H9 (cell line): ENCODE results near the gene SF3B3. TPM values are rescaled to one million over a fixed set of nuclear protein-coding genes. Genes with fewer than 3 reads are reported as not detected.
A peak's percentile ranks its signal among the peaks of the same experiment; 100 is the strongest.

Source experiments
- DNase-seq: peaks from one replicate; pipeline ENCODE4 v3.0.0-alpha.2; 2017
- H2AFZ ChIP-seq: one replicate; pipeline ENCODE4 v1.6.1; 2013; ENCODE audit warnings: mild to moderate bottlenecking, low read length, control low read depth, moderate library complexity
- H2AK5ac ChIP-seq: 2 replicates; pipeline ENCODE4 v1.6.1; 2013; ENCODE audit warnings: low read length, control low read depth, mixed read lengths; ENCODE audit not compliant: insufficient read length
- H2BK120ac ChIP-seq: one replicate; pipeline ENCODE4 v1.6.1; 2013; ENCODE audit warnings: low read depth, mild to moderate bottlenecking, low read length, control low read depth, inconsistent platforms; ENCODE audit not compliant: poor library complexity, severe bottlenecking
- H2BK12ac ChIP-seq: 2 replicates; pipeline ENCODE4 v1.6.1; 2013; ENCODE audit warnings: low read length, control low read depth, mixed read lengths, low read depth; ENCODE audit not compliant: insufficient read length
- H2BK15ac ChIP-seq: 2 replicates; pipeline ENCODE4 v1.6.1; 2013; ENCODE audit warnings: low read depth, low read length, control low read depth
- H2BK20ac ChIP-seq: one replicate; pipeline ENCODE4 v1.6.1; 2013; ENCODE audit warnings: low read depth, mild to moderate bottlenecking, low read length, control low read depth, inconsistent platforms; ENCODE audit not compliant: poor library complexity, severe bottlenecking
- H2BK5ac ChIP-seq: 2 replicates; pipeline ENCODE4 v1.6.1; 2013; ENCODE audit warnings: low read length, control low read depth, mixed read lengths; ENCODE audit not compliant: insufficient read length
- H3K14ac ChIP-seq: 2 replicates; pipeline ENCODE4 v1.6.1; 2013; ENCODE audit warnings: low read length, control low read depth; ENCODE audit not compliant: insufficient read depth
- H3K18ac ChIP-seq: 2 replicates; pipeline ENCODE4 v1.6.1; 2013; ENCODE audit warnings: low read depth, mild to moderate bottlenecking, mixed read lengths, low read length, control low read depth; ENCODE audit not compliant: insufficient read length
- H3K23ac ChIP-seq: 2 replicates; pipeline ENCODE4 v1.6.1; 2013; ENCODE audit warnings: low read length, control low read depth, mixed read lengths, low read depth; ENCODE audit not compliant: insufficient read length
- H3K23me2 ChIP-seq: 2 replicates; pipeline ENCODE4 v1.6.1; 2013; ENCODE audit warnings: low read depth, mild to moderate bottlenecking, mixed read lengths, low read length, control low read depth; ENCODE audit not compliant: insufficient read length, poor library complexity, severe bottlenecking
- H3K27ac ChIP-seq: 2 replicates; pipeline ENCODE4 v1.5.1; 2013; ENCODE audit warnings: low read length, control low read depth, mixed read lengths, low read depth; ENCODE audit not compliant: insufficient read length
- H3K27me3 ChIP-seq: 2 replicates; pipeline ENCODE4 v1.6.1; 2013; ENCODE audit warnings: low read length, control low read depth, inconsistent platforms; ENCODE audit not compliant: insufficient read depth
- H3K4ac ChIP-seq: 2 replicates; pipeline ENCODE4 v1.6.1; 2013; ENCODE audit warnings: low read depth, mild to moderate bottlenecking, control low read depth, inconsistent platforms, low read length, moderate library complexity
- H3K4me1 ChIP-seq: 2 replicates; pipeline ENCODE4 v1.6.1; 2013; ENCODE audit warnings: low read length, control low read depth, inconsistent platforms; ENCODE audit not compliant: insufficient read depth
- H3K4me2 ChIP-seq: 2 replicates; pipeline ENCODE4 v1.6.1; 2013; ENCODE audit warnings: low read length, control low read depth, mixed read lengths; ENCODE audit not compliant: insufficient read length, insufficient read depth
- H3K56ac ChIP-seq: 2 replicates; pipeline ENCODE4 v1.6.1; 2013; ENCODE audit warnings: low read depth, mild to moderate bottlenecking, mixed read lengths, low read length, control low read depth; ENCODE audit not compliant: insufficient read length
- H3K79me1 ChIP-seq: 2 replicates; pipeline ENCODE4 v1.6.1; 2013; ENCODE audit warnings: low read depth, mild to moderate bottlenecking, moderate library complexity, low read length, control low read depth, inconsistent platforms; ENCODE audit not compliant: insufficient read depth, poor library complexity, severe bottlenecking
- H3K79me2 ChIP-seq: 2 replicates; pipeline ENCODE4 v1.6.1; 2013; ENCODE audit warnings: low read length, control low read depth, inconsistent platforms; ENCODE audit not compliant: insufficient read depth
- H3K9ac ChIP-seq: 2 replicates; pipeline ENCODE4 v1.6.1; 2013; ENCODE audit warnings: low read length, control low read depth, mixed read lengths; ENCODE audit not compliant: insufficient read length; ENCODE audit errors: extremely low read depth
- H3K9me3 ChIP-seq: one replicate; pipeline ENCODE4 v1.6.1; 2013; ENCODE audit warnings: low read depth, low read length, inconsistent platforms; ENCODE audit not compliant: control insufficient read depth
- H3T11ph ChIP-seq: one replicate; pipeline ENCODE4 v1.6.1; 2013; ENCODE audit warnings: mild to moderate bottlenecking, low read length, control low read depth, inconsistent platforms
- H4K20me1 ChIP-seq: one replicate; pipeline ENCODE4 v1.6.1; 2013; ENCODE audit not compliant: control insufficient read depth, insufficient read length, insufficient read depth
- H4K5ac ChIP-seq: 2 replicates; pipeline ENCODE4 v1.6.1; 2013; ENCODE audit warnings: low read depth, mild to moderate bottlenecking, mixed read lengths, low read length, control low read depth; ENCODE audit not compliant: insufficient read length
- H4K8ac ChIP-seq: replicated peaks from 2 replicates; pipeline ENCODE4 v1.6.1; 2013; ENCODE audit warnings: low read length, control low read depth, mixed read lengths, low read depth; ENCODE audit not compliant: insufficient read length
- H4K91ac ChIP-seq: 2 replicates; pipeline ENCODE4 v1.6.1; 2013; ENCODE audit warnings: low read depth, mild to moderate bottlenecking, moderate library complexity, mixed read lengths, low read length, control low read depth; ENCODE audit not compliant: insufficient read length
- H3K27ac Mint-ChIP-seq, 3 experiments: 2 replicates in 2 of 3; 3 replicates in 1 of 3; pipeline ENCODE4 v1.8.0; 2020 to 2021; ENCODE audit warnings: mixed read lengths in 3 of 3, mild to moderate bottlenecking in 1 of 3, moderate library complexity in 1 of 3
- H3K27me3 Mint-ChIP-seq: 2 replicates; pipeline ENCODE4 v1.8.0; 2021; ENCODE audit warnings: low read depth, mild to moderate bottlenecking, moderate library complexity, mixed read lengths
- H3K36me3 Mint-ChIP-seq, 3 experiments: 2 replicates in 2 of 3; 3 replicates in 1 of 3; pipeline ENCODE4 v1.8.0; 2020 to 2021; ENCODE audit warnings: low read depth in 3 of 3, mixed read lengths in 3 of 3; ENCODE audit not compliant: insufficient read depth in 1 of 3
- H3K4me1 Mint-ChIP-seq, 2 experiments: 2 replicates each; pipeline ENCODE4 v1.8.0; 2020; ENCODE audit warnings: mixed read lengths in 2 of 2
- H3K4me3 Mint-ChIP-seq, 2 experiments: 2 replicates in 1 of 2; 3 replicates in 1 of 2; pipeline ENCODE4 v1.8.0; 2020 to 2021; ENCODE audit warnings: mild to moderate bottlenecking in 2 of 2, mixed read lengths in 2 of 2, moderate library complexity in 1 of 2
- H3K9me3 Mint-ChIP-seq, 2 experiments: 2 replicates in 1 of 2; 3 replicates in 1 of 2; pipeline ENCODE4 v1.8.0; 2020; ENCODE audit warnings: mild to moderate bottlenecking in 2 of 2, mixed read lengths in 2 of 2, moderate library complexity in 1 of 2
- WGBS: extraction: QIAGEN DNeasy Blood & Tissue Kit; methylation state at CpG from one replicate; pipeline ENCODE4 v1.1.7; 2013; ENCODE audit warnings: missing lambda C conversion rate, low lambda C conversion rate, mixed read lengths; ENCODE audit not compliant: insufficient read length; ENCODE audit errors: extremely low coverage; 5-methylcytosine and 5-hydroxymethylcytosine counted together
- total RNA-seq: library from RNA; stranded (reverse); gene quantifications from 2 replicates; pipeline ENCODE4 v1.2.1, GENCODE V29; 2021
- TF ChIP-seq, protein P1 (sequence below): fragments of 200-600 bp; sonication (generic); conservative IDR thresholded peaks from 3 replicates; pipeline ENCODE4 v1.8.0; 2021; ENCODE audit warnings: antibody characterized with exemption, mild to moderate bottlenecking

The SF3B3 gene
- total RNA-seq, 1 experiment from 2014 or later, result 493 TPM

DNA sequence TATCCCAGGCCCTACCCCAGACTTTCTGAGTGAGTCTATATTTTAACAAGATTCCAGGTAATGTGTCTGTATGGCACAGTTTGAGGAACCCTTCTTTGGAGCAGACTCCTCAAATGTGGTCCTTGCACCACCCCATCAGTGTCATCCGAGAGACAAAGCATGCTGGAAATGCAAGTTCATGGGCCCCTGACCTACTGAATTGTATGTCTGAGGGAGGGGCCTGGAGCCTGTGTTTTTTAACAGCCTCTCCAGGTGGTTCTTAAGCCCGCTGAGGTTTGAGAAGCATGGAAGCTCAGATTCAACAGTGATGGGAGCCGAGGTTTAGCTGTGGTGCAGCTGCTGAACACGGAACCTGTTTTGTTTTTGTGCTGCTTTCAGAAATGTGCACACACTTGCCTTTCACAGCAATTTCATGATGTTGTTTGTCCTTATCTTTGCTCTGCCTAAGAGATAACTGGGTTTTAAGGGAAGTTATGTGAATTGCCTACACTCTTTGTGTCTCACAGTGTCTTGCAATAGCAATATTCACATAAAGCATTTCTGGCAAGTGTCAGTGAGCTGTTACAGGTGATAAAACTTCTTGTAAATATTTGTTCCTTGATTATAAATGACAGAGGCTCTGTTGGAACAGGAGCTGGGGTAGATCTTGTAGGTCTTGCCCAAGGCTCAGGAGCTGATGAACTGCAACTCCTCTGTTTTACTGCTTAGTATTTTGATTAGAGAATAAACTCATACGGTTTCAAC, 90.8 kb downstream of the SF3B3 start:
- Histone ChIP-seq H3K23me2 (no peaks in the 10 kb centered on the region), H3K56ac (no peak overlapping the region), H3K23ac (no peak overlapping the region), H3K18ac (no peak overlapping the region), H2BK12ac (no peak overlapping the region), H2AFZ (no peak overlapping the region), H2BK15ac (no peak overlapping the region), H3K4me1 (no peaks in the 10 kb centered on the region; the same call in 1 of the 2 replicates), H3K27me3 (no peaks in the 10 kb centered on the region), H3K14ac (no peak overlapping the region), H3T11ph (no peak overlapping the region), H4K20me1 (no peaks in the 10 kb centered on the region), H2BK20ac (no peak overlapping the region), H3K9ac (no peak overlapping the region), H2AK5ac (no peak overlapping the region), H4K91ac (no peak overlapping the region), H3K4ac (no peak overlapping the region), H2BK5ac (no peak overlapping the region), H3K79me2 (no peaks in the 10 kb centered on the region; the same call in 1 of the 2 replicates), H3K79me1 (no peaks in the 10 kb centered on the region), H3K9me3 (no peaks in the 10 kb centered on the region), H4K5ac (no peak overlapping the region), H2BK120ac (no peak overlapping the region), H3K27ac (no peak overlapping the region), H3K4me2 (no peak overlapping the region), H4K8ac (no peak overlapping the region)
- peaks cover 29 to 54% (median 34%) of the 10 kb centered on the region in 3 experiments for H3K36me3 Mint-ChIP-seq
- no peak overlapping the region for H3K4me3 Mint-ChIP-seq
- H3K4me1 Mint-ChIP-seq, result peaks cover 35 to 38% of the 10 kb centered on the region in 2 experiments
- no peaks in the 10 kb centered on the region for H3K9me3 Mint-ChIP-seq
- no peaks in the 10 kb centered on the region; the same call in 1 of the 2 replicates for H3K27me3 Mint-ChIP-seq
- TF ChIP-seq, protein P1, sequence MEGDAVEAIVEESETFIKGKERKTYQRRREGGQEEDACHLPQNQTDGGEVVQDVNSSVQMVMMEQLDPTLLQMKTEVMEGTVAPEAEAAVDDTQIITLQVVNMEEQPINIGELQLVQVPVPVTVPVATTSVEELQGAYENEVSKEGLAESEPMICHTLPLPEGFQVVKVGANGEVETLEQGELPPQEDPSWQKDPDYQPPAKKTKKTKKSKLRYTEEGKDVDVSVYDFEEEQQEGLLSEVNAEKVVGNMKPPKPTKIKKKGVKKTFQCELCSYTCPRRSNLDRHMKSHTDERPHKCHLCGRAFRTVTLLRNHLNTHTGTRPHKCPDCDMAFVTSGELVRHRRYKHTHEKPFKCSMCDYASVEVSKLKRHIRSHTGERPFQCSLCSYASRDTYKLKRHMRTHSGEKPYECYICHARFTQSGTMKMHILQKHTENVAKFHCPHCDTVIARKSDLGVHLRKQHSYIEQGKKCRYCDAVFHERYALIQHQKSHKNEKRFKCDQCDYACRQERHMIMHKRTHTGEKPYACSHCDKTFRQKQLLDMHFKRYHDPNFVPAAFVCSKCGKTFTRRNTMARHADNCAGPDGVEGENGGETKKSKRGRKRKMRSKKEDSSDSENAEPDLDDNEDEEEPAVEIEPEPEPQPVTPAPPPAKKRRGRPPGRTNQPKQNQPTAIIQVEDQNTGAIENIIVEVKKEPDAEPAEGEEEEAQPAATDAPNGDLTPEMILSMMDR, result no peak
- no CpG with 5 or more reads among the region's 5 CpGs for WGBS
- peak; percentile 48 for DNase-seq
- no peak overlapping the region for H3K27ac Mint-ChIP-seq
